ENCODE measurements around the gene FBXW2.
A peak's percentile ranks its signal among the peaks of the same experiment; 100 is the strongest.

The FBXW2 gene

GRCh38 chr9:120716483-120716882 is 76.7 kb downstream of the FBXW2 start:
- Histone ChIP-seq H3K36me3 (ENCODE audit: control insufficient read depth, insufficient read depth, low read length) (no peaks in the 10 kb centered on the region), H3K4me1 (no peaks in the 10 kb centered on the region), H3K4me2 (ENCODE audit: low read length) (no peak overlapping the region), H2AFZ (no peak overlapping the region), H3K9ac (no peak overlapping the region), H3K4me3 (ENCODE audit: low read depth, low read length) (no peak overlapping the region), H3K9me3 (ENCODE audit: control insufficient read depth, low read length) (no peaks in the 10 kb centered on the region), H3K79me2 (no peaks in the 10 kb centered on the region), H3K27ac (no peak overlapping the region), H3K27me3 (ENCODE audit: control insufficient read depth, insufficient read depth, low read length) (no peaks in the 10 kb centered on the region)
- no peak for TF ChIP-seq CTCF (IDR thresholded peaks at IDR 0.05)

GRCh38 chr9:120715389-120715924 is 77.8 kb downstream of the FBXW2 start:
- H3K27ac ChIP-seq = no peak overlapping the region
- H3K4me2 ChIP-seq (ENCODE audit: low read length) = peak overlapping the region; percentile 88
- H3K9me3 ChIP-seq (ENCODE audit: control insufficient read depth, low read length) = no peaks in the 10 kb centered on the region
- no peaks in the 10 kb centered on the region for H3K36me3 ChIP-seq (ENCODE audit: control insufficient read depth, insufficient read depth, low read length)
- TF ChIP-seq CTCF (IDR thresholded peaks at IDR 0.05) = no peak
- no peaks in the 10 kb centered on the region for H3K27me3 ChIP-seq (ENCODE audit: control insufficient read depth, insufficient read depth, low read length)
- H3K79me2 ChIP-seq = no peaks in the 10 kb centered on the region
- no peak overlapping the region for H2AFZ ChIP-seq
- H3K9ac ChIP-seq = no peak overlapping the region
- H3K4me1 ChIP-seq = no peaks in the 10 kb centered on the region
- peak overlapping the region; percentile 73 for H3K4me3 ChIP-seq (ENCODE audit: low read depth, low read length)

DNA sequence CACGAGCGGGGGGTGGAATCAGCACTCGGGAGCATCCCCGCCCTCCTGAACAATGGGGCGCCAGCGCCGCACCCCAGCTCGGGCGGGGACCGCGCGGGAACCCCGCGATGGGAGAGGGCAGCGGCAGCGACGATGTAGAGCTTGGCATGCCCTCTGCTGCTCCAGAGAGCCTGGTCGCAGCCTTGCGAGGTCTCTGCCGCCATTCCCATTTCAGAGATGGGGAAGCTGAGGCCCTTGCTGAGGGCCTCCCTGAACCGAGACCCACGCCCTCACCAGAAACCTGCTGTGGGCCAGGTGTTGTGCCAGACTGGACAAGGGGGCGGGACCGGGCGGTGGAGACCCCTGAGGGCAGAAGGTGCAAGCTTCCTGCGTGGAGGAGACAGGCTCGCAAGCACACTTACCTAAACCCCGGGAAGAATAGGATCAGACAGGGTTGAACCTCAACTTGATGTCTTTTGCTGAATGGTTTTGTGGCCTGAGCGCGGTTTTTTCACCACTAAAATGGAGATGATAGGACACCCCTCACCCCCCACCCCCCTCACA is 78.3 kb downstream of the FBXW2 start:
- no peak for TF ChIP-seq CTCF (IDR thresholded peaks at IDR 0.05)
- peak overlapping the region; percentile 19 for H3K9ac ChIP-seq
- peak overlapping the region; percentile 73 for H3K4me3 ChIP-seq (ENCODE audit: low read depth, low read length)
- H3K9me3 ChIP-seq (ENCODE audit: control insufficient read depth, low read length) = no peaks in the 10 kb centered on the region
- H3K27me3 ChIP-seq (ENCODE audit: control insufficient read depth, insufficient read depth, low read length) = no peaks in the 10 kb centered on the region
- peak overlapping the region; percentile 88 for H3K4me2 ChIP-seq (ENCODE audit: low read length)
- no peaks in the 10 kb centered on the region for H3K79me2 ChIP-seq
- H2AFZ ChIP-seq = peak overlapping the region; percentile 96
- H3K4me1 ChIP-seq = no peaks in the 10 kb centered on the region
- H3K36me3 ChIP-seq (ENCODE audit: control insufficient read depth, insufficient read depth, low read length) = no peaks in the 10 kb centered on the region
- peak overlapping the region; percentile 47 for H3K27ac ChIP-seq

GRCh38 chr9:120714088-120714845 is 78.9 kb downstream of the FBXW2 start, which contains the start of gene MEGF9:
TSS of gene MEGF9 (minus strand) at chr9:120714470. CDS start at chr9:120714358, 112 bp downstream.
- Histone ChIP-seq H3K36me3 (ENCODE audit: control insufficient read depth, insufficient read depth, low read length) (no peaks in the 10 kb centered on the region), H3K4me2 (ENCODE audit: low read length) (peak within 1 kb of the TSS; percentile 88), H3K4me1 (no peaks in the 10 kb centered on the region), H3K79me2 (peaks cover 2% of the 10 kb centered on the region), H3K9me3 (ENCODE audit: control insufficient read depth, low read length) (no peaks in the 10 kb centered on the region), H3K9ac (peak within 1 kb of the TSS; percentile 19), H3K27me3 (ENCODE audit: control insufficient read depth, insufficient read depth, low read length) (no peaks in the 10 kb centered on the region), H3K4me3 (ENCODE audit: low read depth, low read length) (peak within 1 kb of the TSS; percentile 73), H3K27ac (peak within 1 kb of the TSS; percentile 47), H2AFZ (peak within 1 kb of the TSS; percentile 96)
- no peak for TF ChIP-seq CTCF (IDR thresholded peaks at IDR 0.05)

Data from parathyroid adenoma (tissue), 2 donors.